Stimulated activated CD4-positive, alpha-beta T cell treated with anti-CD3 and anti-CD28 coated beads, Interleukin-2, amount 100 ng/mL, for 48 hours (primary cell): ENCODE results near the gene GGCT.
"Not testable (repeated sequence)": the region's sequence is repeated elsewhere in the genome, so short reads cannot be mapped to it uniquely, and the experiment has no call there.

Experiments
- DNase-seq, 2 donors: peaks; one replicate each; pipeline ENCODE4 v3.0.0-alpha.2; 2020

GGCT gene

GRCh38 chr7:30514776-30515175, 10.1 kb upstream of the GGCT start:
- no peak for DNase-seq

- DNase-seq, result no peak
These were observed 9.5 kb upstream of the GGCT start for GRCh38 chr7:30514177-30514576.

GRCh38 chr7:30513762-30514161, 9.1 kb upstream of the GGCT start:
- no peak for DNase-seq

- no peak for DNase-seq
These were observed 7.5 kb upstream of the GGCT start for GRCh38 chr7:30511973-30512662.

- no peak for DNase-seq
These were observed 6.9 kb upstream of the GGCT start for GRCh38 chr7:30511494-30511893.

GRCh38 chr7:30510124-30511075, 5.8 kb upstream of the GGCT start:
- DNase-seq, result peak in 1 of 2 donors; percentile 20

GRCh38 chr7:30509171-30509857, 4.7 kb upstream of the GGCT start:
- DNase-seq, result not testable (repeated sequence)

- not testable (repeated sequence) for DNase-seq
These were observed 2.8 kb upstream of the GGCT start for GRCh38 chr7:30507346-30507900.

GRCh38 chr7:30505174-30505697, 607 bp upstream of the GGCT start:
- no peak for DNase-seq

GRCh38 chr7:30503274-30504212, 1.1 kb downstream of the GGCT start:
- DNase-seq, result no peak

- no peak for DNase-seq
These were observed 2.0 kb downstream of the GGCT start for GRCh38 chr7:30502470-30503251.

GRCh38 chr7:30501264-30501663, 3.4 kb downstream of the GGCT start:
- DNase-seq, result no peak

- no peak for DNase-seq
These were observed 11.4 kb downstream of the GGCT start for GRCh38 chr7:30493228-30493627.

GRCh38 chr7:30491417-30491816, 13.2 kb downstream of the GGCT start:
- DNase-seq, result no peak

- no peak for DNase-seq
These were observed 17.3 kb downstream of the GGCT start for GRCh38 chr7:30487371-30487770.

- no peak for DNase-seq
These were observed 19.0 kb downstream of the GGCT start for GRCh38 chr7:30485667-30486066.

GRCh38 chr7:30481416-30481815, 23.2 kb downstream of the GGCT start:
- not testable (repeated sequence) for DNase-seq

- peak in 1 of 2 donors; percentile 12 for DNase-seq
These were observed 25.2 kb downstream of the GGCT start for GRCh38 chr7:30479202-30480120.

GRCh38 chr7:30478349-30479201, 26.1 kb downstream of the GGCT start, which contains the start of gene NOD1:
Gene NOD1 (minus strand): TSS chr7:30478784. CDS start chr7:30456921, 21,863 bp downstream.
- DNase-seq, result peak; percentile 61 to 62
